Fibroblast of peridontal ligament (primary cell): ENCODE measurements around the gene CD72.

Experiments used
- DNase-seq: peaks from one replicate; pipeline ENCODE4 v3.0.0-alpha.2; 2010; ENCODE audit errors: extremely low read depth

The CD72 gene

GRCh38 chr9:35618325-35618727 is at the start of gene CD72:
TSS of gene CD72 (minus strand) at chr9:35618413. CDS start at chr9:35618303, 110 bp downstream.
- DNase-seq, result no peak

- no peak for DNase-seq
These were observed 49.7 kb upstream of the CD72 start for GRCh38 chr9:35667939-35668338.

DNA sequence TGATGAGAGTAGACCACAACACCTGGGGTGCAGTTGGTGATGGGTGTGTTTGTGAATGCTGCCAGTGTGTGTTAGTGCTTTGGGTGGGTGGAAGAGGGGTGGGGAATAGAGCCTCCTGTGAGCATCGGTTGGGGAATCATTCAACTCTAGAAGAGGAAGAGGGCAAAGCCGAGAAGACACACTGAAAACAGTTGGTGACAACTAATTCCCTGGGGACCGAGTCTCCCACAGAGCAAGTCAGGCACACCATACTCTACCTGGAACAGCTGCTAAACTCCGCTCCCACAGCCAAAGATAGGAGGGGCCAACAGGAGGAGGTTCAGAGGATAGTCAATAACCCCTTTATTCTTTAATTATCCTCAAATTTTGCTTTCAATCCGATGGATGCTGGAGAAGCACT is 48.3 kb upstream of the CD72 start:
- DNase-seq, result no peak

- DNase-seq, result no peak
These were observed 47.8 kb upstream of the CD72 start for GRCh38 chr9:35666045-35666444.

DNA sequence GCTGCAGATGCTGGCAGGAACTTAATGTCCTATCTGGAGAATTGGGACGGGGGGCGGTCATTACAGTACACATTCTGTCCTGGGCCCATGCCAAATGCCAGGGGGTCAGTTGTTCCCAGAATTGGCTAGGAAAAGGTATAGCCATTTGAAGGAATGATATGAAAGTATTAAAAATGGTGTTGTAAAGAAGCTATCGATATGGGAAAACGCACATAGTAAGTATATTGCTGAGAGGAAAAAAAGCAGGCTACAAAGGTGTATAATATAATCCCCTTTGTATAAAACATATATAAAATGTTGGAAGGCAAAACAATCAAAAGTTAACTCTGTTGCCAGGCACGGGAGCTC is 47.2 kb upstream of the CD72 start:
- DNase-seq, result no peak

- DNase-seq, result peak; percentile 57
These were observed 46.6 kb upstream of the CD72 start, which contains the start of gene ARHGEF39 for GRCh38 chr9:35664531-35665470. TSS of gene ARHGEF39 (minus strand) at chr9:35665195. CDS start at chr9:35665169, 26 bp downstream.

GRCh38 chr9:35662437-35662836 is 44.2 kb upstream of the CD72 start:
- no peak for DNase-seq

DNA sequence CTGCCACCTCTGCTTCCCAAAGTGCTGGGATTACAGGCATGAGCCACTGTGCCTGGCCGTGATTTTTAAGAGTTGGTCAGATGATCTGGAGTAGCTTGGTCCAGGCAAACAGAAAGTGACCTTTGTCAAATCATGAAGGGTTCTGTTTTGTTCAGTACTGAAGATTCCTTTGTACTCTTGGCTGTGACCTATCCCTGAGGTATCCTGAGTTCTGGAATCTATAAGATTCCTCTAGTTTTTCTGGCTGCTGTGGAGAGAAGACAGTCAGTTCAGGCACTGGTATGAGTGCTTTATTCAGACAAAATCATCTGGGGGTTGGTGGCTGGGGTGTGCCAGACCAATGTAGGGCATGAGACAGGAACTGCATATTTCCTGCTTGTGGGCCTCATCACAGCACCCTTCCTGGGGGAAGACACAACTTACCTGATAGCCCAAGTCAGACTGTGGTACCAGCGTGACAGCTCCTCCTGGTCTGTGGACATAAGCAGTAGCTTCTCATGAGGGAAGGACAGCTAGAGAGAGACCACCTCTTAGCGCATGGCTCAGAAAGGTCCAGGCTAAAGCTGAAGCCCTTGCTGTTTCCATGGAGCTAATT is 43.6 kb upstream of the CD72 start:
- no peak for DNase-seq

DNA sequence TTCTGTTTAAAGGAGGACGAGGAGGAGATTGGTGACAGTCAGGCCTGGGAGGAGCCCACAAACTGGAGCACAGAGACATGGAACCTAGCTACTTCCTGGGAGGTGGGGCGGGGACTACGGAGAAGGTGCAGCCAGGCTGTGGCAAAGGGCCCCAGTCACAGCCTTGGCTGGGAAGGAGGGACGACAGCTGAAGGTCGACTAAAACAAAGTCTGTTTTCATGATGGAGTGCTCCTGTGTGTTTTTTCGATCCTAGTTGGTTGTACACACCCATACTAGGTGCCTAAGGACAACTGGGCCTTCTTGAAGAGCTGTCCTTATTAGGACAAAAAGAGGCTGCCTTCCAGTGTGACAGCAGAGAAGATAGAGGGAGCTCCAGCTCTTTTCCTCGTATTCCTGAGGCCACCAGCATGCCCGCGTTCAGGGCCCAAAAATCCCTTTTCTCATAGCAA is 42.8 kb upstream of the CD72 start:
- DNase-seq, result peak; percentile 73

- DNase-seq, result peak; percentile 62
These were observed 41.1 kb upstream of the CD72 start for GRCh38 chr9:35659340-35659739.

DNA sequence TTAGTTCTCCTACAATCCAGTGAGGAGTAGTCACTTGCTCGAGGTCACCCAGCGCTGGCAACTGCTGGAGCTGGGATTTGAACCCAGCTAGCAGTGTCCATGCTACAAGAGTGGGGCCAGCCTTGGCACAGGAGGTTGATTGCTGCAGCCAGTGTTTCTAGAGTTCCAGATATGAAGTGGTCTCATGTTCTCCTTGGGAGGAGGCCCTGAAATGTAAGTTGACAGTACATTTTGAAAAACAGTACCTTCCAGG is 40.7 kb upstream of the CD72 start:
- peak; percentile 55 for DNase-seq

- DNase-seq, result peak; percentile 24
These were observed 40.1 kb upstream of the CD72 start, which contains the start of gene CCDC107 for GRCh38 chr9:35658137-35658967. TSS of gene CCDC107 (plus strand) at chr9:35658292. CDS start at chr9:35658380, 88 bp downstream.

DNA sequence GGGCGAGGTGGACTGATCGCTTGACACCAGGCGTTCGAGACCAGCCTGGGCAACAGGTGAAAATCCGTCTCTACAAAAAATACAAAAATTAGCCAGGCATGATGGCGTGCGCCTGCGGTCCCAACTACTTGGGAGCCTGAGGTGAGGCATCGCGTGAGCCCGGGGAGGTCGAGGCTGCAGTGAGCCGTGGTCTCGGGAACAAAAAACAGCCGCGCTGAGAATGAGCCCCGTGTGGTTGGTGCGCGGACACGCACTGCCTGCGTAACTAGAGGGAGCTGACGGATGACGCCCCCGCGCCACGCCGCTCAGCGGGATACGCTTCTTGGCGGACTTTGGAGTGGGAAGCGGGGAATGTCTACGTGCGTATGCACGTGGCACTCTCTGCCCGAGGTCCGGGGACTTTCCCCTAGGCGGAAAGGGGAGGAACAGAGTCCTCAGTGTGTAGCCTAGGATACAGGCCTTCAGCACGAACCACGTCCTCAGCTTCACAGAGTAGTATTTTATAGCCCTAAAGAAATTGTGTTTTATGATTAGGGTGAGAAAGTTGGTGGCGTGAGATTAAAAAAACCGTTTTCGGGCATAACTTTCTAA is 39.4 kb upstream of the CD72 start, which contains the start of gene RMRP:
Gene RMRP (minus strand): TSS at position 474 of the 591 bp plus-strand sequence.
- DNase-seq, result peak; percentile 100

- DNase-seq, result peak; percentile 73
These were observed 38.8 kb upstream of the CD72 start for GRCh38 chr9:35656831-35657545.

GRCh38 chr9:35656348-35656747 is 38.1 kb upstream of the CD72 start:
- DNase-seq, result no peak

DNA sequence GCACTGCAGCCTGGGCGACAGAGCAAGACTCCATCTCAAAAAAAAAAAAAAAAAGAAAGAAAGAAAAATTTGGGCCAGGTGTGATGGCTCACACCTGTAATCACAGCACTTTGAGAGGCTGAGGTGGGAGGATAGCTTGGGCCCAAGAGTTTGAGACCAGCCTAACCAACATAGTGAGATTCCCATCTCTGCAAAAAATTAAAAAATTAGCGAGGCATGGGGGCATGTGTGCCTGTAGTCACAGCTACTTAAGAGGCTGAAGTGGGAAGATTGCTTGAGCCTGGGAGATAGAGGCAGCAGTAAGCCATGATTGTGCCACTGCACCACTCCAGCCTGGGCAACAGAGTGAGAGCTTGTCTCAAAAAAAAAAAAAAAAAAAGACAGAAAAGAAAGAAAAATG is 35.4 kb upstream of the CD72 start:
- DNase-seq, result no peak

DNA sequence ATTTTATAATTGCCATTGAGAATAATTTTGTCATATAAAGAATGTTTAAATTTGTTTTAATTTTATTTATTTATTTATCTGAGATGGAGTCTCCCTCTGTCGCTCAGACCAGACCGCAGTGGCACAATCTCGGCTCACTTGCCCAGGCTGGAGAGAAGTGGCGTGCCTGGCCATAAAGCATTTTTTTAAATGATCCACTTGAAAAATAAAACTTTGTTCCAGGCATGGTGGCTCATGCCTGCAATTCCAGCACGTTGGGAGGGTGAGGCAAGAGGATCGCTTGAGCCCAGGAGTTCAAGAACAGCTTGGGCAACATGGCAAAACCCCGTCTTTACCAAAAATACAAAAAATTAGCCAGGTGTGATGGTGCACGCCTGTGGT is 34.6 kb upstream of the CD72 start:
- no peak for DNase-seq

- peak; percentile 82 for DNase-seq
These were observed 34.0 kb upstream of the CD72 start for GRCh38 chr9:35651956-35652828.

DNA sequence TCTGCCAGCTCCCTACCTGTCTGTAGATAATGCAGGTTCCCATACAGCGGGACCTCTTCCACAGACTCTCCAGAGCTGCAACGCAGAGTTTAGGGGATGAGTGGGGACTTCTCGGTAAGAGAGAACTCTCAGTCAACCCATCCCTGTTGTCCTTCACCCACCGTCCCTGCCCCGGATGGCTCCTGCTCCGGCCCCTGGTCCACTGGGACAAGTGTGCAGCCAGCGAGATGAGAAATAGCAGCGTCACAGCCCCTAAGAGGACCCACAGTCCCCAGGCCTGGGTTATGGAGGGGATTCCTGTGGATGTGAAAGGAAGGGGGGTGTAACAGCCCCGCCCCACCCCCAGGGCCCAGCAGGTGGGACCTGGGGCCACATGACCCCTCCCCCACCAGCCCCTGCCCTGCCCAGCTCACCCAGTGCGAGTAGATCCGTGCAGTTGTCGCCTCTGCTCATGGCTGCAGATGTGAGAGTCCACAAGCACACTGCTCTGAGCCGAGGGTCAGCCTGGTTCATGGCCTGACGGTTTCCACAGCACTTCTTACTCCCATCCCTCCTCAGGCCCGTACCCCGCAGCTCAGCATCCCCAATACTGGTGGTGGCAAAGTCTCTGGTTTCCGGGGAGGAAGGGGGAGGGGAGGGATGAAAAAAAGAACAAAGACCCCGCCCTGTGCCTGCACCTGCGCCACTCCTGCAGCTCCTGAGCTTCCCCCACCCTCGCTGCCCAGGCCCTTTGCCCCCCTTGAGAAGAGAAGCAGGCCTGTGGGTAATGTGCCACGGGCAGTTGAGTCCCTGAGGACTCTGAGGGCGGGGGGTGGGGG is 32.3 kb upstream of the CD72 start, which contains the start of gene SIT1:
Gene SIT1 (minus strand): TSS at position 591 of the 818 bp plus-strand sequence. CDS start 78 bp downstream, at position 513.
- no peak for DNase-seq
